Mucosa of descending colon (tissue), 3 donors: ENCODE results near the gene TVP23A. TPM values are rescaled to one million over a fixed set of nuclear protein-coding genes. Genes with fewer than 3 reads are reported as not detected.
A peak's percentile ranks its signal among the peaks of the same experiment; 100 is the strongest.

ENCODE experiments used
- ATAC-seq: fragments of 200-7000 bp; cut with Tn5 transposase; one replicate; pipeline ENCODE4 v1.9.1; 2020; ENCODE audit warnings: mild to moderate bottlenecking, moderate library complexity
- DNase-seq, 3 donors: peaks; one replicate each; pipeline ENCODE4 v3.0.0-alpha.2; 2020
- H3K36me3 ChIP-seq: fragments of 200-600 bp; one replicate; pipeline ENCODE4 v1.8.0; 2021; ENCODE audit warnings: low read depth, mild to moderate bottlenecking
- H3K4me1 ChIP-seq: fragments of 200-600 bp; one replicate; pipeline ENCODE4 v1.8.0; 2021; ENCODE audit warnings: low read depth, mild to moderate bottlenecking
- H3K4me3 ChIP-seq: fragments of 200-600 bp; one replicate; pipeline ENCODE4 v1.8.0; 2021; ENCODE audit warnings: mild to moderate bottlenecking
- H3K9me3 ChIP-seq: fragments of 200-600 bp; one replicate; pipeline ENCODE4 v1.8.0; 2021; ENCODE audit warnings: mild to moderate bottlenecking
- CTCF ChIP-seq: fragments of 200-600 bp; IDR thresholded peaks from one replicate; pipeline ENCODE4 v1.8.0; 2022; ENCODE audit warnings: antibody characterized with exemption, mild to moderate bottlenecking
- intact Hi-C, 2 donors: fragments of 100-400 bp; cut with DNase I in 1 of 2; cut with micrococcal nuclease in 1 of 2; formaldehyde crosslinking; loops; one replicate each; pipeline versions ENCODE4 v1.11.0 to v1.11.1; 2022; cut with DNase I, micrococcal nuclease
- total RNA-seq, 3 donors: library from RNA; stranded (reverse); fragmentation: NEBNext Ultra II Directional in 2 of 3; extraction: Animal tissue kit (Norgen Biotek cat#: 25700) in 2 of 3; gene quantifications; one replicate each; pipeline versions ENCODE4 v1.2.1 to v1.2.4, GENCODE V29; 2021 to 2023
- donor health status: DM: no; HTN: no; CAD: no; lungs with moderate emphysema.
- donor health status: DM: no; HTN: no; CAD: no.
- donor health status: DM: no; HTN: yes; CAD: no.

Gene TVP23A
- total RNA-seq, 3 donors from 2014 or later: 0.14 to 0.60 TPM; not detected in 1

DNA sequence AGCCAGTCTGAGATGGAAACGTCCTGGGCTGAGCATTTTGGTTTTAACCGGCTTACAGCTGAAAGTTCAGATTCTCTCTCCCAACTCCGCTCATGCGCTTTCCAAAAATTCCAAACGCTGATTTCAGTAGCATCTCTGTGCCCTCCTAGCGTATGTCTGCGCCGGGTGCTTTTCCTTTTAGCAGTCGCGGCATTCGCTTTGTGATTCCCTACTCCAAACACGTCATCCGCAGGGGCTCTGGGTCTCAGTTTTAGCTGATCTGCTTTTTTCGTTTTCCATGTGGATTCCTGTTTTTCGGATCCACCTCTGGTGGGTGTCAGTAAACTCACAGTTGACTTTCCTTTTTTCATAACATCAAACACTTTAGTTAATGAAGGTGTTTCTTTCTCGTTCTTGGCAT, 22.1 kb upstream of the TVP23A start:
- intact Hi-C loops: no loop called here
- Histone ChIP-seq H3K4me3 (no peak overlapping the region), H3K9me3 (no peaks in the 10 kb centered on the region), H3K4me1 (no peaks in the 10 kb centered on the region), H3K36me3 (no peaks in the 10 kb centered on the region)
- ATAC-seq: no peak
- no peak for DNase-seq
- no peak for TF ChIP-seq CTCF

GRCh38 chr16:10839279-10839666, 20.7 kb upstream of the TVP23A start:
- no peak for TF ChIP-seq CTCF
- no peak overlapping the region for H3K4me3 ChIP-seq

GRCh38 chr16:10838621-10839278, 20.2 kb upstream of the TVP23A start:
- DNase-seq: no peak
- intact Hi-C loops: no loop called here
- no peak for TF ChIP-seq CTCF

More at GRCh38 chr16:10839279-10839666, 20.7 kb upstream of the TVP23A start:
- ATAC-seq (peak; percentile 34), DNase-seq (no peak)
- Histone ChIP-seq H3K4me1 (no peaks in the 10 kb centered on the region), H3K36me3 (no peaks in the 10 kb centered on the region), H3K9me3 (no peaks in the 10 kb centered on the region)
- intact Hi-C loops: no loop called here

GRCh38 chr16:10836174-10836853, 17.7 kb upstream of the TVP23A start:
- intact Hi-C loops: no loop called here
- TF ChIP-seq CTCF: no peak
- no peaks in the 10 kb centered on the region for H3K36me3 ChIP-seq

More at GRCh38 chr16:10838621-10839278, 20.2 kb upstream of the TVP23A start:
- Histone ChIP-seq H3K36me3 (no peaks in the 10 kb centered on the region), H3K4me3 (no peak overlapping the region), H3K9me3 (no peaks in the 10 kb centered on the region), H3K4me1 (no peaks in the 10 kb centered on the region)
- ATAC-seq: no peak

DNA sequence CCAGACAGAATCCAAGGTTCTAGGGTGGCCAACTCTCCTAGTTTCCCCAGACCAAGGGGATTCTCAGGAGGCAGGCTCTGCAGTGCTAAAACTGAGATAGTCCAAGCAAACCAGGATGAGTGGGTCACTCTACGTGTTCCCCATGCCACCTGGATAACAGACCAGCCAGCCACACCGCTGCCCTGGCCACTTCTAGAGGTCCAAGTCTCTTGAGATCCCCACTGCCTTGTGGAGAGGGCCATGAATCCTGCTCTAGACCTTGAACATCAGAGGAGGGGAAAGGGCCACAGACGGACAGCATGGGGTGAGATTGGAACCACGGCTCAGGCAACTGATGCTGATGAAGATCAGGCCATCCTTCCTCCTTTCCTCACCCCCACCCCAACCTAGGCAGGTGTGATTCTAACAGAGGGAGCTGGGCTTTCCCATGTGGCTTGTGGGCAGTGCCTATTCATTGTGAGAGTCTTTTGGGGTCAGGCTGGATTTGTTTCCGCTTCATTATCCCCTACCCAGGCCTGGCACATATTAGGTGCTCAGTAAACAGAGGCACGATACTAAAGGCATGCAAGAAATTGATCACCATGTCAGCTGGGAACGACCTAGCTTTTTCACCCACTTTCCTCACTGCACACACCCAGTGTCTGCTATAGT, 16.8 kb upstream of the TVP23A start:
- ATAC-seq (no peak), DNase-seq (no peak)
- Histone ChIP-seq H3K9me3 (no peaks in the 10 kb centered on the region), H3K36me3 (no peaks in the 10 kb centered on the region), H3K4me1 (no peaks in the 10 kb centered on the region), H3K4me3 (no peak overlapping the region)
- intact Hi-C loops: no loop called here
- TF ChIP-seq CTCF: no peak

More at GRCh38 chr16:10836174-10836853, 17.7 kb upstream of the TVP23A start:
- no peak for DNase-seq
- H3K4me3 ChIP-seq: no peak overlapping the region
- H3K4me1 ChIP-seq: no peaks in the 10 kb centered on the region
- ATAC-seq: no peak
- no peaks in the 10 kb centered on the region for H3K9me3 ChIP-seq
